Endothelial cell of umbilical vein (primary cell): ENCODE measurements around the gene FAM161B. TPM values are rescaled to one million over a fixed set of nuclear protein-coding genes. Genes with fewer than 3 reads are reported as not detected.

Experiments
- BruUV-seq: library from RNA; stranded (reverse); fragments of 400-500 nt; replicated peaks from 2 replicates; lab custom pipeline; 2021; lab: Mats Ljungman, UMichigan
- CTCF ChIA-PET: fragments of 300-600, 350-600 bp; sonication (Branson Sonifier 250); formaldehyde crosslinking; loops from one replicate; lab custom pipeline; 2021; ENCODE audit warnings: antibody characterized with exemption, inconsistent platforms; lab: Charles Lee
- POLR2A ChIA-PET: fragments of 300-600, 350-600 bp; sonication (Branson Sonifier 250); formaldehyde crosslinking; loops from one replicate; lab custom pipeline; 2021; ENCODE audit warnings: antibody characterized with exemption, inconsistent platforms; lab: Charles Lee
- DNase-seq: peaks from one replicate; pipeline ENCODE4 v3.0.0-alpha.2; 2011; ENCODE audit warnings: low read depth, low spot score
- FAIRE-seq: peaks from 2 replicates; lab custom pipeline; 2011; peaks lifted over from hg19 to GRCh38; lab: Jason Lieb, UNC
- H2AFZ ChIP-seq: 2 replicates; pipeline ENCODE4 v1.6.0; 2012; ENCODE audit warnings: low read depth, low read length, control low read depth, inconsistent platforms
- H3K27ac ChIP-seq: 2 replicates; pipeline ENCODE4 v1.5.1; 2011; ENCODE audit warnings: low read depth, mild to moderate bottlenecking, control low read depth, low read length, moderate library complexity; ENCODE audit not compliant: insufficient read depth
- H3K27me3 ChIP-seq, 2 experiments: 2 replicates each; pipeline versions ENCODE4 v1.6.0 to v1.6.1; 2011; ENCODE audit warnings: low read length in 2 of 2, mixed read lengths in 1 of 2; ENCODE audit not compliant: control insufficient read depth in 2 of 2, insufficient read depth in 2 of 2
- H3K36me3 ChIP-seq, 2 experiments: 2 replicates in 1 of 2; 3 replicates in 1 of 2; pipeline ENCODE4 v1.5.1; 2011; ENCODE audit warnings: low read length in 2 of 2, mild to moderate bottlenecking in 1 of 2, moderate library complexity in 1 of 2; ENCODE audit not compliant: control insufficient read depth in 2 of 2, insufficient read depth in 2 of 2; ENCODE audit errors: extremely low read depth in 1 of 2
- H3K4me1 ChIP-seq: 3 replicates; pipeline ENCODE4 v1.5.1; 2011; ENCODE audit warnings: mild to moderate bottlenecking, low read length; ENCODE audit not compliant: control insufficient read depth, insufficient read depth; ENCODE audit errors: extremely low read depth
- H3K4me2 ChIP-seq: 2 replicates; pipeline ENCODE4 v1.6.1; 2011; ENCODE audit warnings: low read length, control low read depth, mixed read lengths; ENCODE audit not compliant: insufficient read depth
- H3K4me3 ChIP-seq, 3 experiments: fragments of 200-600 bp in 1 of 3; sonication (generic), shearing (Covaris generic) in 1 of 3; replicated peaks in 1 of 3; 2 replicates each; pipeline ENCODE4 v1.5.1; 2011 to 2016; ENCODE audit warnings: control low read depth in 3 of 3, low read length in 3 of 3, mild to moderate bottlenecking in 2 of 3, inconsistent platforms in 1 of 3, low read depth in 1 of 3, moderate library complexity in 1 of 3; ENCODE audit not compliant: insufficient read depth in 1 of 3
- H3K79me2 ChIP-seq: 2 replicates; pipeline ENCODE4 v1.6.0; 2012; ENCODE audit warnings: low read length, inconsistent platforms; ENCODE audit not compliant: control insufficient read depth, insufficient read depth
- H3K9ac ChIP-seq: replicated peaks from 2 replicates; pipeline ENCODE3; 2011; ENCODE audit warnings: low read length, control low read depth; ENCODE audit not compliant: insufficient read depth; ENCODE audit errors: extremely low read depth
- H3K9me1 ChIP-seq: replicated peaks from 3 replicates; pipeline ENCODE4 v1.6.0; 2011; ENCODE audit warnings: mild to moderate bottlenecking, low read length; ENCODE audit not compliant: control insufficient read depth, insufficient read depth; ENCODE audit errors: extremely low read depth
- H3K9me3 ChIP-seq: replicated peaks from 2 replicates; pipeline ENCODE4 v1.5.1; 2012; ENCODE audit warnings: low read length, inconsistent platforms; ENCODE audit not compliant: control insufficient read depth, insufficient read depth
- H4K20me1 ChIP-seq: replicated peaks from 2 replicates; pipeline ENCODE3; 2011; ENCODE audit warnings: mild to moderate bottlenecking, low read length; ENCODE audit not compliant: control insufficient read depth, insufficient read depth; ENCODE audit errors: extremely low read depth
- EZH2 ChIP-seq: IDR thresholded peaks from 2 replicates; pipeline ENCODE4 v1.6.1; 2012; ENCODE audit warnings: borderline replicate concordance, low read depth, mild to moderate bottlenecking, moderate library complexity, low read length, inconsistent platforms; ENCODE audit not compliant: severe bottlenecking
- FOS ChIP-seq: IDR thresholded peaks from 2 replicates; pipeline ENCODE4 v1.6.1; 2011; ENCODE audit warnings: mild to moderate bottlenecking, low read length, moderate library complexity, borderline replicate concordance; ENCODE audit not compliant: insufficient read depth
- GATA2 ChIP-seq: IDR thresholded peaks from 2 replicates; pipeline ENCODE4 v1.7.0; 2011; ENCODE audit warnings: low read depth, mild to moderate bottlenecking, moderate library complexity, mixed read lengths, low read length; ENCODE audit not compliant: insufficient read length, insufficient read depth
- JUN ChIP-seq: IDR thresholded peaks from 2 replicates; pipeline ENCODE4 v1.6.1; 2011; ENCODE audit warnings: borderline replicate concordance, low read depth; ENCODE audit not compliant: insufficient read length, insufficient read depth
- MYC ChIP-seq: IDR thresholded peaks from one replicate; pipeline ENCODE4 v1.6.1; 2011; ENCODE audit warnings: mild to moderate bottlenecking, low read depth, low read length
- POLR2A ChIP-seq: IDR thresholded peaks from 2 replicates; pipeline ENCODE4 v1.6.1; 2012; ENCODE audit warnings: low read depth, mild to moderate bottlenecking, control low read depth, low read length
- POLR2AphosphoS5 ChIP-seq: IDR thresholded peaks from 2 replicates; pipeline ENCODE4 v1.6.1; 2012; ENCODE audit warnings: low read depth, mild to moderate bottlenecking, control low read depth, low read length, moderate library complexity; ENCODE audit not compliant: insufficient read depth
- dilution Hi-C: fragments of 300-500 bp; cut with MboI; formaldehyde crosslinking; loops from one replicate; pipeline ENCODE4 v1.15.0; 2019; ENCODE audit warnings: low sequenced_read_pairs; ENCODE audit not compliant: extremely low pct_ligation_motif_present
- intact Hi-C: fragments of 100-400 bp; cut with micrococcal nuclease; formaldehyde crosslinking; loops from one replicate; pipeline ENCODE4 v1.10.0; 2022
- polyA plus RNA-seq, 4 experiments: library from polyadenylated mRNA; depleted of rRNA in 3 of 4; stranded (reverse) in 3 of 4; unstranded in 1 of 4; fragments of >200 nt; gene quantifications; 2 replicates each; pipeline versions ENCODE4 v1.2.1 to v1.2.3, GENCODE V29; 2011 to 2012; ENCODE audit warnings: missing spikeins in 1 of 4
- total RNA-seq: library from RNA; stranded (reverse); gene quantifications from 2 replicates; pipeline ENCODE4 v1.2.3, GENCODE V29; 2021
- TF ChIP-seq, protein P1 (sequence below), 2 donors: IDR thresholded peaks; 1 replicate in 1 of 2; 2 replicates in 1 of 2; pipeline ENCODE4 v1.5.1; 2011; ENCODE audit warnings: low read length in 2 of 2, mild to moderate bottlenecking in 2 of 2, moderate library complexity in 2 of 2, control low read depth in 1 of 2, inconsistent platforms in 1 of 2, low read depth in 1 of 2; ENCODE audit not compliant: insufficient read depth in 1 of 2; ENCODE audit errors: extremely low read depth in 1 of 2
- TF ChIP-seq, protein P2 (sequence below): IDR thresholded peaks from 2 replicates; pipeline ENCODE4 v1.6.1; 2011; ENCODE audit not compliant: insufficient read depth, insufficient read length

Gene FAM161B
- total and polyA plus RNA-seq, 2 donors (not counting 3 experiments of a cell fraction or from before 2014, with no cell fraction given) = 1.6 to 3.1 TPM

DNA sequence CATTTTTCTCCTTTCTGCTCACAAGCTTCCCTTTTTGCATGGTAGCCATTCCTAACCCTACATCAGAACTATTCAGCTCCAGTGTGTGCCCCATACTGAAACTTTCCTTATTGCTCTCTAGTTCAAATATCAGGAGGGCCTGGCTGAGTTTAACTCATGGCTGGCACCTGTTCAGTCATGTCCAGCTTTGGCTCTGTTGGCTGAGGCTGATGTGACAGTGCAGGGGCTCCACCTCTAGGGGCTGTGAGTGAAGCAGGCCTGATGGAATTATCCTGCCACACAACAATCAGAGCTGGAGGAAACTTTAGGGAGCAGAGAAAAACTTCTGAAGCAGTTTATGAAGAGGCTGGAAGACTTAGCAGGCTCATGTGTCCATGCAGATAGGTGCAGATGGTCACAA is 8.7 kb upstream of the FAM161B start:
- ChIA-PET POLR2A (interaction anchor here (0.6 kb wide), 1 partner anchor 49 kb away, joined by 3 read pairs; no protein-coding TSS in a partner anchor), CTCF (interaction anchor here (1.2 kb wide), 1 partner anchor 16 kb away, joined by 4 read pairs; no protein-coding TSS in a partner anchor)
- no peaks in the 10 kb centered on the region for H4K20me1 ChIP-seq
- H3K36me3 ChIP-seq = peaks cover 12 to 38% of the 10 kb centered on the region in 2 experiments
- no peaks in the 10 kb centered on the region for H3K9me3 ChIP-seq
- H3K4me2 ChIP-seq = no peak overlapping the region
- TF ChIP-seq MYC = no peak
- no peak for TF ChIP-seq JUN
- H3K4me1 ChIP-seq = no peaks in the 10 kb centered on the region
- no peaks in the 10 kb centered on the region for H3K9me1 ChIP-seq
- FAIRE-seq = no peak
- H3K27me3 ChIP-seq = no peaks in the 10 kb centered on the region
- H3K79me2 ChIP-seq = no peaks in the 10 kb centered on the region
- no TSS peak for BruUV-seq
- H3K9ac ChIP-seq = no peak overlapping the region
- no peak overlapping the region for H3K4me3 ChIP-seq
- no peak overlapping the region for H2AFZ ChIP-seq
- intact Hi-C loops (no loop called here), dilution Hi-C loops (no loop called here)
- H3K27ac ChIP-seq = no peak overlapping the region
- no peak for DNase-seq

DNA sequence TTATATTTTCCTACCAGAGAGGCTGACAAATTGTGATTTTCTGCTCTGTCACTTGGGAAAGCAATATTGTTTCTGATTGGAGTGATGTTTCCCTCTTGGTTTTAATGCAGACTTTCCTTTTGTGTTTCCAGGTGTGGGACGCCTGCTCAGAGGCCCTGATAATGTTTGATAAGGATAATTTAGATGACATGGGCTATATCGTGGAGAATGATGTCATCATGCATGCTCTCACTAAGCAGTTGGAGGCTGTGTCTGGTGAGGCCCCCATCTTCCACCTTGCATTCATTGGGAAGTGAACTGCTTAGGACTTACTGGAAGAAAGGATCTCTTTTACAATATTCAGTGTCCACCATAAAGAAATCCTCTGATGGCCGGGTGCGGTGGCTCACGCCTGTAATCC is 5.8 kb upstream of the FAM161B start:
- Histone ChIP-seq H4K20me1 (no peaks in the 10 kb centered on the region), H2AFZ (no peak overlapping the region), H3K79me2 (no peaks in the 10 kb centered on the region), H3K36me3 (peaks cover 10 to 32% of the 10 kb centered on the region in 2 experiments), H3K4me3 (no peak overlapping the region), H3K4me1 (peaks cover 5% of the 10 kb centered on the region), H3K9me1 (no peaks in the 10 kb centered on the region), H3K9me3 (no peaks in the 10 kb centered on the region), H3K4me2 (no peak overlapping the region), H3K27ac (no peak overlapping the region), H3K9ac (no peak overlapping the region), H3K27me3 (no peaks in the 10 kb centered on the region)
- no peak for TF ChIP-seq POLR2AphosphoS5
- TF ChIP-seq EZH2 = no peak
- TF ChIP-seq MYC = no peak
- no peak for TF ChIP-seq POLR2A
- TF ChIP-seq JUN = no peak
- TF ChIP-seq GATA2 = no peak
- TF ChIP-seq, protein P1, sequence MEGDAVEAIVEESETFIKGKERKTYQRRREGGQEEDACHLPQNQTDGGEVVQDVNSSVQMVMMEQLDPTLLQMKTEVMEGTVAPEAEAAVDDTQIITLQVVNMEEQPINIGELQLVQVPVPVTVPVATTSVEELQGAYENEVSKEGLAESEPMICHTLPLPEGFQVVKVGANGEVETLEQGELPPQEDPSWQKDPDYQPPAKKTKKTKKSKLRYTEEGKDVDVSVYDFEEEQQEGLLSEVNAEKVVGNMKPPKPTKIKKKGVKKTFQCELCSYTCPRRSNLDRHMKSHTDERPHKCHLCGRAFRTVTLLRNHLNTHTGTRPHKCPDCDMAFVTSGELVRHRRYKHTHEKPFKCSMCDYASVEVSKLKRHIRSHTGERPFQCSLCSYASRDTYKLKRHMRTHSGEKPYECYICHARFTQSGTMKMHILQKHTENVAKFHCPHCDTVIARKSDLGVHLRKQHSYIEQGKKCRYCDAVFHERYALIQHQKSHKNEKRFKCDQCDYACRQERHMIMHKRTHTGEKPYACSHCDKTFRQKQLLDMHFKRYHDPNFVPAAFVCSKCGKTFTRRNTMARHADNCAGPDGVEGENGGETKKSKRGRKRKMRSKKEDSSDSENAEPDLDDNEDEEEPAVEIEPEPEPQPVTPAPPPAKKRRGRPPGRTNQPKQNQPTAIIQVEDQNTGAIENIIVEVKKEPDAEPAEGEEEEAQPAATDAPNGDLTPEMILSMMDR (IDR thresholded peaks at IDR 0.05; ENCODE audit: extremely low read depth in 1 of 2, insufficient read depth in 1 of 2, low read depth in 1 of 2, low read length in 2 of 2) = no peak
- TF ChIP-seq, protein P2, sequence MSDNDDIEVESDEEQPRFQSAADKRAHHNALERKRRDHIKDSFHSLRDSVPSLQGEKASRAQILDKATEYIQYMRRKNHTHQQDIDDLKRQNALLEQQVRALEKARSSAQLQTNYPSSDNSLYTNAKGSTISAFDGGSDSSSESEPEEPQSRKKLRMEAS = no peak
- no peak for TF ChIP-seq FOS
- FAIRE-seq = no peak
- DNase-seq = no peak
- no TSS peak for BruUV-seq
- dilution Hi-C loops (no loop called here), intact Hi-C loops (no loop called here)
- POLR2A ChIA-PET = no interaction called here
- CTCF ChIA-PET = no interaction called here
